Vagina (tissue), 2 donors: Measurements from ENCODE around the gene C15orf39.

Source experiments
- CTCF ChIP-seq, 3 experiments: fragments of 450-650 bp in 2 of 3; fragments of 200-600 bp in 1 of 3; sonication (generic) in 1 of 3; IDR thresholded peaks; one replicate each; pipeline ENCODE4 v1.5.1; 2017 to 2019; ENCODE audit warnings: antibody characterized with exemption in 3 of 3, mild to moderate bottlenecking in 2 of 3, moderate library complexity in 2 of 3
- POLR2A ChIP-seq, 2 donors: fragments of 450-650 bp; IDR thresholded peaks; one replicate each; pipeline ENCODE4 v1.6.1; 2017; ENCODE audit warnings: antibody characterized with exemption in 2 of 2, mild to moderate bottlenecking in 2 of 2, moderate library complexity in 2 of 2
- POLR2AphosphoS5 ChIP-seq, 2 donors: sonication (generic); formaldehyde crosslinking; IDR thresholded peaks; one replicate each; pipeline ENCODE4 v1.9.0; 2017; ENCODE audit warnings: antibody characterized with exemption in 2 of 2, mild to moderate bottlenecking in 2 of 2, low read depth in 1 of 2; ENCODE audit not compliant: insufficient read depth in 1 of 2

- TF ChIP-seq POLR2AphosphoS5 (IDR thresholded peaks at IDR 0.05; ENCODE audit: insufficient read depth in 1 of 2, low read depth in 1 of 2), result no peak
- no peak for TF ChIP-seq POLR2A (IDR thresholded peaks at IDR 0.05)
- no peak for TF ChIP-seq CTCF (IDR thresholded peaks at IDR 0.05)
Observed at GRCh38 chr15:75232826-75233503, 31.3 kb downstream of the C15orf39 start.
